Spleen (tissue), 7 donors: ENCODE measurements around the gene KIF14.

Experiments
- CTCF ChIP-seq, 11 experiments: fragments of 200-600 bp in 7 of 11; fragments of 450-650 bp in 4 of 11; sonication (generic) in 4 of 11; IDR thresholded peaks in 8 of 11; conservative IDR thresholded peaks in 3 of 11; 1 replicate in 7 of 11; 2 replicates in 4 of 11; pipeline versions ENCODE4 v1.4.0 to v1.8.0; 2016 to 2021; ENCODE audit warnings: antibody characterized with exemption in 11 of 11, inconsistent platforms in 4 of 11, mild to moderate bottlenecking in 1 of 11
- POLR2AphosphoS5 ChIP-seq, 3 donors: sonication (generic); formaldehyde crosslinking; IDR thresholded peaks; one replicate each; pipeline ENCODE4 v1.5.1; 2017; ENCODE audit warnings: antibody characterized with exemption in 3 of 3
- donor health status: DM: no; HTN: no; CAD: no; lungs with moderate emphysema.
- donor health status: DM: no; HTN: no; CAD: no.
- donor health status: DM: no; HTN: no; CAD: no.

- TF ChIP-seq POLR2AphosphoS5 (IDR thresholded peaks at IDR 0.05) (no peak), CTCF (IDR thresholded peaks at IDR 0.05 in 8 of 11, conservative IDR thresholded peaks at IDR 0.05 in 3 of 11) (no peak)
Observed at GRCh38 chr1:200658037-200658818, 37.7 kb upstream of the KIF14 start.
